DMS79 treated with DMSO at 0.1 percent for 48 hours (cell line): ENCODE results near the gene TFEB.

ENCODE experiments used
- DNase-seq: peaks from one replicate; lab custom pipeline; 2025; lab: John Stamatoyannopoulos, UW

The TFEB gene

DNA sequence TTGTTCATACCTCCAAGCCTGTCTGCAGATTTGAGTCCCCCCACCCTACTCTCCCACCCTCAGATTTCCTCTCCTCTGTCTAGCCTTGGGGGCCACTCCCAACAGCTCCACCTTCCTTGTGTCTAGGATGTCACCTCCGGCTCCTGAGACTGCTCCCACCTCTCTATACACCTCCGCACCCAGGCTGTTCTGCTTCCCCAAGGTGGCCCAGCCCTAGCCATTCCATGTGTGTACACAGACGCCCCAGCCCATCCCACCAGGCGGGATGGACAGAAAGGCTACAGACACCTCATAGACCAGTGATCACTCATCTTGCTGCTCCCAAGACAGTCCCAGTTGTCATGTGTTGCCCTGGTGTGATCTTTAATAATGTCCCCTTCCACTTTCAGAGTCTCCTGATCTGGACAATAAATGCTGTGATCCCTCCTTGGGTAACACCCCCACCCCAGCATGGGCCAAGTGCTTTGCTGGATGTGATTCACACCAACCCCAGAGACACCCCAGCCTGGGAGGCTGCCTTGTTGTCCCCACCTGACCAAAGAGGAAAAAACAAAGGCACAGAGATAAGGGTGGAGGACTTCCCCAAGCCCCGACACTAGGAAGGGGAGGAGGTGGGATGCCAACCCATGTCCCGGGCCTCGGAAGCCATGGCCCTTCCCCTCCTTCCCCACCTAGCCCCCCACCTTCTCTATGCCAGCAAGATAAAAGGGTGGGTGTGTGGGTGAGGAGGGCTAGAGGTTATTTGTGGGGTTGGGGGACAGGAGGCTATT lies 61.0 kb downstream of the TFEB start:
- no peak for DNase-seq

DNA sequence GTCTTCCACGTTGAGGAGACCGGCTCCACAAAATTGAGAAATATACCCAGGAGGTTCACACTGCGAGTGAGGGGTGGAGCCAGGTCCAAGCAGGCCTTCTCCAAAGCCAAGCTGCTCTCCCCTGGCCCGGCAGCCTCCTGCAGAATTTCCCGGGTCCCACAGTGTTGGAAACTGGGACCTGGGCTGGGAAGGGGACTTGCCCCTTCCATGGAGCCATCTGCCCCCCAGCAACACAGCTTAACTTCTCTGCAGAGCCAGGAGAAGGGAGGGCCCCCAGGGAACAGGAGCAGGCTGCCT lies 61.8 kb downstream of the TFEB start:
- DNase-seq = no peak

DNA sequence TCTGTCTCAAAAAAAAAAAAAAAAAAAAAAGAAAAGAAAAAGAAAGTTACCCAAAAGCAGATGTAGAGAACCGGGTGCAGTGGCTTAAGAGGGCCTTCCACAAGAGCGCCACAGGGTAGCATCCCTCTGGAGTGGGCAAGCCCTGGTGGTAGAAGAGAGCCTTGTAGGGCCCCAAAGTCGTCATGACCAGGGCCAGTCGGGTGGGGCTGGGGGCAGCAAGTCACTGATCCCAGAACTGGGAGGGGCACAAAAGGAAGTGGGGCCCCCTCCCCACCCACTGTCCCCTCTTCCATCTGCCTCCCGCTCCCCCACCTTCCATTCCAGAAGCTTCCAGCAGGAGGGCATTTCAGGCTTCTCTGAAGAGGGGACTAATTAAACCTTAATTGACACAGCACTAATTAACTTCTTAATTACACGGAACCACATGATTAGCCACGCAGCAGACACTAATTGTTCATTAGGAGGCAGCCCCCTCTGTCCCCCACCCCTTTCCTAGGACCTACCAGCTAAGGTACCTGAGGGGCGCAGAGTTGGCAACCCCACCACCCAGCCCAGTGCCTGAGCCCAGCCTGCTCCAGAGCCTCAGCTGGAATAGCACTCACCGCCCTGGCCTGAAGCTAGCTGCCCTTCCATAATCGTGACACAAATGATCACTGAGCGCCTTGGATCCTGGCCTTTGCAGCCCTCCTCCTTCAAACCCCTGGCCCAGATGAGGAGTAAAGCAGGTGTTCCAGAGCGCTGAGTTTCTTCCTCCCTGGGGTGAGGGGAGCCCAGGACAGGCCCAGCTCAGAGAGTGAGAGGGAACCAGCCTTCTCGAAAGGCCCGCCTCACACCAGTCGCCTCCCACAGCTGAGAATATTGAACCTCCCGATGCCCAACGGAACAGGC lies 62.3 kb downstream of the TFEB start:
- DNase-seq = no peak

DNA sequence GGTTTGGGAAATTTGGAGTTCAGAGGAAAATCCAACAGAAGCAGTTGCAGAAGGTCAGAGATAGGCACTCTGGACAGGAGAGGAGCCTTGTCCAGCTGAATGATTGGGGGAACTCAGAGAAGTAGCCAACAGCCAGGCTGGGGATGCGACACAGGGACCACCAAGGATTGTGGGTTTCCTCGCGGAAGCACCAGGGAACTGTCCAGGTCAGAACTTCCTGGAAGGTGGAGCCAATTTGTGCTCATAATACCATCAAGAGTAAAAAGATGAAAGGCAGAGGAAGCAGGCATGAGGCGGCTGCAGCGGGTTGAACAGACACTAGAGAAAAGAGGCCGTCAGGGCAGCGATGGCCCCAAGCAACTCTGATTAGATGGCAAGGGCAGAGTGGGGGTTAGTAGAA lies 63.4 kb downstream of the TFEB start:
- DNase-seq = no peak

DNA sequence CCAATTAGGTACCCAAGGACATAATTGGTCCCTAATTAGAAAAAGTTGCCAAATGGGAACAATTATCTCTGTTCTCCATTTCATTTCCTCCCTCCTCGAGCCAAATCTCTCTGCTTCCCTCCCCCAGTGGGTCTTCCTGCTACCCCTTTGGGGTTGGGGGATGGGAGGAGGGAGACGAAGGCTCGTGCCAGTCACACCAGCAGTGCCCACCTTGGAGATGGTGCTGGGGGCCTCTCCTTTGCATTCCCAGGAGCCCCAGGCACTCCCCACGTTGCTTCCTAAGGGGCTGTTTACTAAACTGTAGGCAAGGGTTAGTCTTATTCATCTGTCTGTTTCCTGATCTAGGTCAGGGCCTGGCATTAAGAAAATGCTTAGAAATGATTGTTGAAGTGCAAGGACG lies 64.0 kb downstream of the TFEB start:
- no peak for DNase-seq

DNA sequence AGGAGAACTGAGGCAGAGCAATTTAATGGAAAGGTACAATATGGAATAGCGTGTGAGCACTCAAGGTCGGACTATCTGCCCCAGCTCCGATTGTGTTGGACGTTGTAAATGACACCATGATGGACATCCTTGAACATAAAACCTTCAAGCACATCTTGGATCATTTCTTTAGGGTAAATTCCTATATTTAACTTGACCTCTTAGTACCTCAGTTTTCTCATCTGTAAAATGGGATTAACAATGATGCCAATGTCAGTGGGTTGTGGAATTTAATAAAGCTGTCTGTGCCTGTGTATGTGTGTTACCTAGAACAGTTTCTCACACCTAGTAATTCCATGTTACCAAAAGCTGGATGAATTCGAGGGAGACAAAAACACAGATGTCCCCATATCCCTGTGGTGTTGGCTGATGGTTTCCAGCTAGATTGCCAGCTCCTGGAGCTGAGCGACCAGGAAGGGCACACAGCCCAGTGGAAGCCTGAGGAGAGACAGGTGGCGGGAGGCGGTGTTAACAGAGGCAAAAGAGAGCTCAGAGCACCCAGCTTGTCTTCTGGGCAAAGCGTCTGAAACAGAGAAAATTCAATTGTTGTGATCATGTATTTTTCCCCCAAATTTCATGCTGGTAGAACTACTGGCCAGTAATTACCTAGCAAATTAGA lies 64.6 kb downstream of the TFEB start:
- DNase-seq = no peak

DNA sequence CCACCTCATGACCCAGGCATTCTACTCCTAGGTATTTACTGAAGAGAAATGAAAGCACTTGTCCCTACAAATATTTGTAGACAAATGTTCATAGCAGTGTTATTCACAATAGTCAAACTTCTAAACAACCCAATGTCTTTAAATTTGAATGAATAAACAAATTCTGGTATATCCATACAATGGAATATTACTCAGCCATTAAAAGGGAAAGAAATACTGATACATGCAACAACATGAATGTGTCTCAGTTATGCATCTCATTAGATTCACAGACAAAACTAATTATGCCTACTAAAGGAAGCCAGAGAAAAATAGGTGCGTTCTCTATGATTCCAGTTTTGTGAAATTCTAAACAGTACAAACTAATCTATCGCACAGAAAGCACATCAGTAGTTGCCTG lies 66.4 kb downstream of the TFEB start:
- DNase-seq = no peak

DNA sequence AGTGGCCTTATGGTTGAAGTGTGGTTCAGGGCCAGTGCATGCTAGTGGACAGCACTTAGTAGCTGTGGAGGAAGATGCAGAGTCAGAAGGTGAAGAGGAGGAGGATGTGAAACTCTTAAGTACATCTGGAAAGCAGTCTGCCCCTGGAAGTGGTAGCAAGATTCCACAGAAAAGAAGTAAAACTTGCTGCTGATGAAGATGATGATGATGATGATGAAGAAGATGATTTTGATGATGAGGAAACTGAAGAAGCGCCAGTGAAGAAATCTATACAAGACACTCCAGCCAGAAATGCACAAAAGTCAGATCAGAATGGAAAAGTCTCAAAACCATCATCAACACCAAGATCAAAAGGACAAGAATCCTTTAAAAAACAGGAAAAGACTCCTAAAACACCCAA lies 68.2 kb downstream of the TFEB start:
- no peak for DNase-seq

DNA sequence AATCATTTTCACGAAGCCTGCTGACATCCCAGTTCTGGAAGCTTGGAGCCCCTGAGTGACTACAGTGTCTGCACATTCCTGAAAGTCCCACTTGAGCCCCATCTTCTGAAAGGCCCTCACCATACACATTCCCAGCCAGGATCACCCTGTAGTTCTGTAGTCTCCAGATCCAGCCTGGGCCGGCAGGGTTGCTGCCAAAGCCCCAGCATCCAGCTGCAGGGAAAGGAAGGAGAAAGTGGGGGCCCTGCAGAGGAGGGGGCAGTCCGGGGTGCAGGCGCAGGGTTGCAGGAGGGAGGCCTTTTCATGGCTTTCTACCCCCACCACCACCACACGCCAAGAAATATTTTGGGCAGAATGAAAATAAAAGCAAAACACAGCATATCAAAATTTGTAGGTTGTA lies 71.1 kb downstream of the TFEB start:
- DNase-seq = no peak

DNA sequence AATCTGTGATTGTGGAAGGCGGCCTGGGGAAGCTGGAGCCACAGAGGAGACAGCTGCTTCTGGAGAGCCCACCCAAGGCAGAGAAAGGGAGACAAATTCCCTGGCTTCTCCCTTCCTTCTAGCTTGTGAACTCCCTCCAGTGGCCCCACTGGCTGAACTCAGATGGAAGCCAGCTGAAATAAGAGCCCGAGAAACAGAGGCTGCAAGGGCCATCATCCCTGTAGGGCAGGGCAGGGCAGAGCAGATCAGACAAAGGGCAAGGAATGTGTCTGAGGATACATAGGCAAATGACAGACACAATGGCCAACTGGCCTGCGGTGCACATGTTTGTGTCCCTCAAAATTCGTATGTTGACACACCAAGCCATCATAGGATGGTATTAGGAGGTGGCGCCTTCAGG lies 71.8 kb downstream of the TFEB start:
- no peak for DNase-seq

DNA sequence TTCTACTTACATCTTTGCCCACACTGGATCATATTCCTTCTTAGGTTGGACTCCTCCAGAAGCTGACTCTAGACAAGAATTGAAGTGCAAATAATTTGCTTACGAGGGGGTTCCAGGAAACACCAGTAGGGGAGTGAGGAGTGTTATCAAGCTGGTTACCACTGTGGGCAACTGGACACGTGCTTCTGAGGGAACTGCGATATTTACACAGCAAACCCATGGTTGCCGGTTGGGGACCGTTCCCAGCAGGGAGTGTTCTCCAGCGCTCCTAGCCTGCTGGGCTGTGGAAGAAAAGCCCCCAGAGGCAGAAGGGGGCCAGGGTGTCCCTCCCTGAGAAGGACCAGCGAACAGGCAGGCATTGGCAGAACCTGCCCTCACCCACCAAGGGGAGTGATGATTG lies 75.5 kb downstream of the TFEB start:
- DNase-seq = no peak

DNA sequence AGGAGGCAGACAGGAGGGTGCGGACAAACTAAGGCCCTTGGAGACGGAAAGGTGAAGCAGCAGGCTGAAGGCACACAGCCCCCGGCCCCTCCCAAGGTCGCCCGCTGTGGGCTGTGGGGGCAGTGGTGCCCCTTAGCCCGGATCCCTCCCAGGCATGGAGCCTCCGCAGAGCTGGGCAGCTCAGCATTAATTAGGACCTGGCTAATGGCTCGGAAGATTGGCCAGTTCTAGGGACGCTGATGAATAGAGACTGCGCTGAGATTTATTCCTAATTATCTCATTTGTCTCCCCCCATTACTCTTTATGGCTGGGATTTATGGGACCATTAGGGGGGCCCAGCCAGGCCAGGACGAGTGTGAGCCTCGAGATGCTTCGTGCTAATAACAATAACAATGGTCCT lies 76.8 kb downstream of the TFEB start:
- DNase-seq = no peak

DNA sequence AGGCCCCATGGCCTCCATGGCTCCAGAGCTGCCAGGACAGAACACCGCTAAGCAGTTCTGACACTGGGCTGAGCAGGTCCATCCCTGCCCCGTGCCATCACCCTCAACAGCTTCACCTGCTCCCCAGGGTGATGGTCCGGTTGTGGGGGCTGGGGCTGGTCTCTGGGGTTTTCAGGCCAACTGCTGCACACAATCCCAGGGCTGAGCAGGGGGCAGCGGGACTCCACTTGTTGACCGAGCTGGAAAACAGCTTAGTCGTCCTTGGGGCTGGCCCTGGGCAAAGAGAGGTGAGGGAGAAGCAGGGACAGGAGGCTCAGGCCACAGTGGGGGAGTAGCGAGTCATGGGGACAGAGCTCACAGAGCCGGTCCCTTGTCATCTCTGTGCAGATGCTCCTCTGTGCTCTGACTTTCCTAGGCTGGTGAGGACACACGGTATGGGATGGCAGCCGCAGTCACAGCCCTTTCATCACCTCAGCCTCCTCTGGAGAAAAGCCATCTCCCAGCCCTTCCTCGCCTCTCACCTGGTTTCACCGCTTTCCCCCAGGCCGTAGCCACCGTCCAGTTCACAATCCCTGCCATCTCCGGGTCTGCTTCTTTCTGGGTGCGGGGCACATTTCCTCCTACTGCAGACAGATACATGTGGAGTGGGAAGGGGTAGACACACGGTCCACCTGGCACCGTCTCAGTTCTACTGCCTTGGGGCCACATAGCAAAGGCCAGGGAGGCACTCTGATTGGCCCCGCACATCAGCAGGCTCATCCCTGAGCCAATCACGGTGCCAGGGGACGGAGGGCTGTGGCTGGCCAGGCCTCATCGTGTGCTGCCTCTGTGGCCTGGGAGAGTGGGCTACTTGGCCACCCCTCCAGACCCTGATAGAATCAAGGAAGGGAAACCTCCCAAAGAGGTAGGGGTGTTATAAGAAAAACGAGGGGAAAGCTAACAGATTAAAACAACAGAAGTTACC lies 78.0 kb downstream of the TFEB start:
- no peak for DNase-seq

DNA sequence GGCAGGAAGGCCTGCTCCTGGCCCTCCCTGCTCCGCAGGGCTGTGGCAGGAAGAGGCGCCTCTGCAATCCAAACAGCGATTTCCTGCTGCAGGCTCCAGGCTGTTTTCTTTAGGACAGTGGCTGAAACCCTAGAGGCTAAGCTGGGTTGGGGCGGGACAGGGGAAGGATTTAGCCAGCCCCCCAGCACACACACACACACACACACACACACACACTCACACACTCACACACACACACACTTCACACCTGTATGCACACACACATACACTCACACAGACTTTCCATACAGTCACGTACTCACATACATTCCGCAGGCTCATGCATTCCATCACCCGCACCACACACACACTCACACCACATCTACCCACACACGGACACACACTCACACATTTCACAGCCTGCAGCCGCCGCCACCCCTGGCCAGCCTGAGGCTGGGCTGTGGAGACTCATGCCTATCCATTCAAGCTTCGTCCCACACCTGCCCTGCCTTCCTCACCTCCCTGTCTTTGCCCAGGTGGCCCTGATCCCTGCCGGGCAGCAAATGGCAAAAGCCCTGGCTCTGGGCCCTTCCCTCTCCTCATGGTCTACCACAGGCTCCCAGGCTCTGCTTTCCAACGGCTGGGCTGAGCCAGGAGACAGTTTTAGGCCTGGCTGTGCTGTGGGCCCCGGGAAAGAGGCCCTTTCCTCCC lies 79.3 kb downstream of the TFEB start:
- no peak for DNase-seq

DNA sequence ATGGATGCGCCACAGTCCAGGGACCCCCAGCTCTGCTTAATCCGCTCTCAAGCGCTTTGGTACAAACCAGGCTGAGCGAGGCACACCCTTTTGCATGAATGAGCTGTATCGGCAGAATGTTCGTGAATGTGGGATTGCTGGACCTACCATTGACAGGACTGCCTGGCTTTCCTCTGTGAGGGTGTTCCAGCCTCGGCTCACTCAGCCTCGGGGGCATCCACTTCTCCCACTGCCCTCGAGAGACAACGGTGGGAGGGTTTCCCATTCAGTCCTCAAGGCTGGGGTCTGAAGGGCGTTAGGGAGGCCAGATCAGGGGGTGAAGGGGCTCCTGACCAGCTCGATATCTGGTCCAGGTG lies 79.8 kb downstream of the TFEB start:
- no peak for DNase-seq

DNA sequence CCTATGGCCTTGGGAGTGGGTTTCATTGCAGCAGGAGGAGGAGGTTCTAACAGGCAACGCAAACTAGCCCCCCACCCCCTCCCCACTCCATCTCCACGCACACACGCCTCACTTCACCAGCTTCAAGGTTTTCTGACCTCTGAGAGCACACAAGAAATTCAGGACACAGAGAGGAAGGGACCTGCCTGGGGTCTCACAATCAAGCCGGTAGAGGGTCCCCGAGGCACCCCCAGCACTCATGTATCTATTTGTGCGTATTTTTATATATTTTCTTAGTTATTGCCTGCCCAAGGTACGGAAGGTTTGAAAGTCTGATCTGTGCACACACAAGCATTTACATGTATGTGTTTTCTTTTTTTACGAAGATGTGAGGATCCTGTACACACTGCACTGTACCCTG lies 80.2 kb downstream of the TFEB start:
- DNase-seq = no peak

DNA sequence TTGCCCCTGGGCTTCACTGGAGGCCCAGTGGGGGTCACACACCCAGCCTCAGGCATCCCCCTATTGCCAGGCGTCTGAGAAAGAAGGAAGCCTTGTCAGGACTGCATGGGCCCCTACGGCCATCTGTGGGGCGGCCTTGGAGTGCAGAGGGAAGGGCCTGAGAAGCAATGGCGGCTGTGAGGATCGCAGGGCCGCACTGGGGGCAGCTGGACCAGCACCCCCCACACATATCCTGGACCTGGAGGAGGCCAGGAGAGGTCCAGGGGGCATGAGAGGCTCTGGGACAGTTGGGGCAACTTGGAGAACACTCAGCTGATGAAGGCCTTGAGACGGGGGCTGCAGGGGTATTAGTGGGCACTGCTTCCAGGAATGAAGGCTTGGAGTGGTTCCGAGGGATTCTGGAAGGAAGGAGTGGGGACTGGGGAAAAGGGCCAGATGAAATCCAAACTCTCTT lies 80.7 kb downstream of the TFEB start:
- DNase-seq = no peak

DNA sequence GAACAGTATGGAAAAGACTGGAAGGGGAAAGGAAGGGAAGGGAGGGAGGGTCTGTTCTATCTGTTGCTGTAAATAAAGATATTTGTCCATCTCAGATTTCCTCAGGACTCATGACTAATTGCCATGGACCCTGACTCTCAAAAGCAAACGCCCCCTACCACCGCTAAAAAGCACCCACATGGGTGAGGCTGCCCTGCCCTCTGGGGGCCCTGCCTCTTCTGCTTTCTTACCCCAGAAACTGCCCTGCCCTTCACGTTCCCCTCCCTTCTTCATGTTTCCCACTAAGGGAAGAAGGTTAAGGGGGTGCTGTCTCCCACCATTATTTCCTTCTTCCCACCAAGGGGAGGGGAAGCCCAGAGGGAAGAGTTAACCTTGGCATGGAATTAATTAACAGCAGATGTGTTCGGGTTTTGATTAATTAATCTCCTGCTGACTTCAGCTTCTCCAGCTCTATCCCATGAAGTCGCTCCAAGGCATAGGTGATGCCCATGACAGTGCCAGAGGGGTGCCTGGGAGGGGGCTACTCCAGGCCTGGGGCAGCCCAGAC lies 81.2 kb downstream of the TFEB start:
- no peak for DNase-seq

DNA sequence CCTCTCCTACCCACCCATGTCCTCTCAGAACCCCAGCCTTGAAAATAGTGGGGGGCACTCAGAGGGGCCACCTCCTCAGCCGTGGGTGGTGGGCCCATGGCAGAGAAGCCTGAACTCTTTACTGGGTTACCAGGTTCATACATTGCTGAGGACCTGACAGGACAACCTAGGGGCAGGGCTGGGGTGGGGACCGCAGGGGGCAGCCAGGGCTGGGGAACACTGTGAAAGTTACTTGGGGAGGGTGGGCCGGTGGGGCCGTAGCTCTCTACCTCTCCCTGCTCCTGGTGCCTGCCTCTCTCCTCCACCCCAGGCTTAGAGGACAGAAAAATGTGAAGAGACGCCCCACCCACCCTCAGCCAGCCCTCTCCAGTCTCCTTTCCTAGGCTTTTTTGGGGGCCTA lies 81.7 kb downstream of the TFEB start:
- no peak for DNase-seq

DNA sequence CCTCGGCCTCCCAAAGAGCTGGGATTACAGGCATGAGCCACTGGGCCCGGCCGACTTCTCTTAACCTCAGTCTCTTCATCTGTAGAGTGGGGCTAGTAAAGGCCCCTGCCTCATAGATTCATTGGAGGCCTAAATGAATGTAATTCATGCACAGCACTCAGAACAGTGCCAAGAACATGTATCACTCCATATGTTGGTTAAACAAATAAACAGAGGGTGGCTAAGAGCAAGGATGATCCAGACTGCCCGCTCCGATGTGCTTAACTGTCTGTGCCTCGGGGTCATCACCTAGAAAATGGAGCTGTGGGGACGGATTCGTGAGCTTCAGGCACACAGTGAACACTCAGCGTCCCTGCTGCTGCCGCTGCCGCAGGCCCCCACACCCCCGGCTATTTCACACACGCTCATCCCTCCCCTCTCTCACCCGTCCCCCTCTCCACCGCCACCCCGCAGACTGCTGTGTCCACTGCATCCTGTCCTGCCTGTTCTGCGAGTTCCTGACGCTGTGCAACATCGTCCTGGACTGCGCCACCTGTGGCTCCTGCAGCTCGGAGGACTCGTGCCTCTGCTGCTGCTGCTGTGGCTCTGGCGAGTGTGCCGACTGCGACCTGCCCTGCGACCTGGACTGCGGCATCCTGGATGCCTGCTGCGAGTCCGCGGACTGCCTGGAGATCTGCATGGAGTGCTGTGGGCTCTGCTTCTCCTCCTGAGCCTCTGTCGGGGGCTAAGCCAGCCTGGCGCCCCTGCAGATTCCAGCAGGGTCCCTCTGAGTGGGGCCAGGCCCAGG lies 82.3 kb downstream of the TFEB start:
- no peak for DNase-seq
